ENCODE data around the gene PCOLCE2. TPM values are rescaled to one million over a fixed set of nuclear protein-coding genes. Genes with fewer than 3 reads are reported as not detected.

The PCOLCE2 gene
- total RNA-seq, 4 donors from 2014 or later, result 13.5 to 88.1 (median 44.2) TPM

DNA sequence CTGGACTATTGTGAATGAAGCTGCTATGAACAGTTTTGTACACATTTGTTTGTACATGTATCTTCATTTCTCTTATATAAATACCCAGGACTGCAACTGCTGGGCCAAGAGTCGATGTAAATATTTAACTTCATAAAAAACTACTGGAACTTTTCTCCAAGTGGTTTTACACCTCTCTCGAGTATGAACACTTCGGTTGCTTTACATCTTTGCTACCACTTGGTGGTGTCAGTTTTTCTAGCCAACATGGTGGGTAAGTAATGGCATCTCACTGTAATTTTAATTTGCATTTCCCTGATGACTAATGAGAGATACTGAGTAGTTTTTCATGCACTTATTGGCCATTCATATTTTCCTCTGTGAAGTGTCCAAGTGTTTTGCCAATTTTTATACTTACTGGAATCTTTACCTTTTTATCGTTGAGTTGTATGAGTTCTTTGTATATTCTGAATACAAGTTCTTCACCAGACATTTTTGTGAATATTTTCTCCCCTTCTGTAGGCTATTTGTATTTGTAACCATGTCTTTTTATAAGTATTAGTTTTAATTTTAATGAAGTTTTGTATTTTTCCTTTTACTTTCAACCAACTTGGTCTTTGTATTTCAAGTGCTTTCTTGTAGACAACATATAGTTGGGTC lies 44.4 kb downstream of the PCOLCE2 start:
- TF ChIP-seq POLR2A (IDR thresholded peaks at IDR 0.05), result no peak
- TF ChIP-seq EP300 (IDR thresholded peaks at IDR 0.05), result no peak
- TF ChIP-seq CTCF (IDR thresholded peaks at IDR 0.05), result peak in 3 of 4 experiments; percentile 14 to 38 (median 33)
- no peak for TF ChIP-seq POLR2AphosphoS5 (IDR thresholded peaks at IDR 0.05)
- no peak for ATAC-seq
- H3K4me1 ChIP-seq, result peaks cover 0 to 11% (median 0%) of the 10 kb centered on the region in 3 donors
- H3K27me3 ChIP-seq, result no peaks in the 10 kb centered on the region
- no peaks in the 10 kb centered on the region for H3K9me3 ChIP-seq
- no peaks in the 10 kb centered on the region for H3K36me3 ChIP-seq
- 50 to 72% methylated on average over 1 to 4 of the region's 4 CpGs for WGBS, 2 donors (ENCODE audit: low coverage in 1 of 2)
- H3K27ac ChIP-seq, result no peak overlapping the region
- H3K4me3 ChIP-seq, result no peak overlapping the region

- TF ChIP-seq POLR2AphosphoS5 (IDR thresholded peaks at IDR 0.05) (no peak), CTCF (IDR thresholded peaks at IDR 0.05) (no peak)
- H3K9me3 ChIP-seq, result no peaks in the 10 kb centered on the region
- H3K36me3 ChIP-seq, result no peaks in the 10 kb centered on the region
- ATAC-seq, result no peak
- H3K27me3 ChIP-seq, result no peaks in the 10 kb centered on the region
- no peak overlapping the region for H3K27ac ChIP-seq
- H3K4me1 ChIP-seq, result no peaks in the 10 kb centered on the region
- H3K4me3 ChIP-seq, result no peak overlapping the region
- 91 to 95% methylated on average over 2 of the region's 2 CpGs for WGBS, 2 donors (ENCODE audit: low coverage in 1 of 2)
These were observed 49.1 kb downstream of the PCOLCE2 start for GRCh38 chr3:142839831-142840230.

DNA sequence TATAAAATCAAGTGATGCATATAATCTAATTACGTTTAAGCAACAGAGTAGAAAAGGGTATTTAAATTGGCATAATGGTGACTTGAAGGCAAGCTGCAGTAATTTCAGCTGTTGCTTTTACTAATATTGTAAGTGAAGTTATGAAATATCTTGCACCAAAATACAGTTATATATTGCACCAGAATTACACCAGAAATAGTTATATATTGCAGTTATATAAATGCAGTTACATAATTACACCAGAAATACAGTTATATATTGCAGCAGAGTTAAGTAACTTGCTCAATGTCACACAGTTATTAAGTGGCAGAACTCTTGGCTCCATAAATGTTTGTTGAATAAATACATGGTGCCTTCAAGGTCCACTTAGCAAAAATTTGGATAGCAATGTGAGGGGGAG lies 51.4 kb downstream of the PCOLCE2 start:
- ATAC-seq, result no peak
- no peaks in the 10 kb centered on the region for H3K9me3 ChIP-seq
- no peak overlapping the region for H3K27ac ChIP-seq
- no peak overlapping the region for H3K4me3 ChIP-seq
- no peaks in the 10 kb centered on the region for H3K4me1 ChIP-seq
- H3K36me3 ChIP-seq, result no peaks in the 10 kb centered on the region
- 85 to 88% methylated on average over 1 of the region's 1 CpG for WGBS, 2 donors (ENCODE audit: low coverage in 1 of 2)
- H3K27me3 ChIP-seq, result no peaks in the 10 kb centered on the region
- TF ChIP-seq EP300 (IDR thresholded peaks at IDR 0.05) (no peak), CTCF (IDR thresholded peaks at IDR 0.05) (no peak), POLR2A (IDR thresholded peaks at IDR 0.05) (no peak), POLR2AphosphoS5 (IDR thresholded peaks at IDR 0.05) (no peak)

DNA sequence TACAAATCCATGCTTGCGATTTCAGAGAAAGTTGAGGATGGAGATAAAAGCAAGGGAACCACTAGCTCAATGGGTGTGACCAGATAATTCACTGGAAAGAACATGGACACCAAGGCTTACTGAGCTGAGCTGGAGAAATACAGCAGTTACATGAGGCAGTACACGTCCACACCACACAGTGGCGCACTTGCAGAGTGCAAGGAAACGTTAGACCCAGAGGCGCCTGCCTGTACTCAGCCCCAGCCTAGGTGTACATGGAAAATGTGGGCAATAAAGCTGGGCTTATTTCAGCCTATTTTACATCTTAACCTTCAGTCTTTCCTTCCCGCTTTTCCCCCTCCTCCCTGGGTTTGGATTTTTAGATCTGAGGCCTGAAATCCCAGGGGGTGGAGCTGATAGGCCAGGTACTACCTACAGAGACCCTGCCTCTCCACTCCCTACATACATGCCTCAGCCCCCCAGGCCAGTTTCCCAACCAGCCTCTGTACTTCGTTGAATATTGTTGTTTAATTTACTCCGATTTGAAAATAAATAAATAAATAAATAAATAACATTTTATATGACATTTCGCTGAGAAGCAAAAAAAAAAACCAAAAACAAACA lies 60.1 kb downstream of the PCOLCE2 start:
- Histone ChIP-seq H3K9me3 (no peaks in the 10 kb centered on the region), H3K4me3 (no peak overlapping the region), H3K27me3 (no peaks in the 10 kb centered on the region), H3K36me3 (no peaks in the 10 kb centered on the region), H3K4me1 (no peaks in the 10 kb centered on the region), H3K27ac (no peak overlapping the region)
- TF ChIP-seq EP300 (IDR thresholded peaks at IDR 0.05) (no peak), POLR2A (IDR thresholded peaks at IDR 0.05) (no peak), POLR2AphosphoS5 (IDR thresholded peaks at IDR 0.05) (no peak), CTCF (IDR thresholded peaks at IDR 0.05) (peak; percentile 62 to 88 (median 82))
- peak; percentile 83 for ATAC-seq
- WGBS, 2 donors (ENCODE audit: low coverage in 1 of 2), result 29 to 30% methylated on average over 7 to 9 of the region's 9 CpGs

DNA sequence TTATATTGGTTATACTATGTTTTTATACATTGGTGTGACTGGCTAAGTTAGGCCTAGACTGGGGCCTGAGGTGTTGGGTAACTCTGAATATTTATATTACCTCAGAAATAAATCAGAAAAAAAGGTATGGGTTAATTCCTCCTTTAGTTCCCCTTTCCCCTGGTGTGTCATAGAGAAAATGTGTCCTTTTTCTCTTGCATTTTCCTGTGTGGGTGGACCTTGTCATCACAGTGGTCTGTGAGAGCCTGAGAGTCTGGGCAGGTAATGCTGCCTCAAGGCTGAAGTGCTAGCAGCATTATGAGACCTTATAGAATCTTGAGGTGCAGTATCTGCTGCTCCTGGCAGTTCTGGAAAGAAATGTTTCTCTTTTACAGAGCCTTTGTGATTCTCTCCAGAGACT lies 69.7 kb downstream of the PCOLCE2 start:
- Histone ChIP-seq H3K27me3 (no peaks in the 10 kb centered on the region), H3K9me3 (no peaks in the 10 kb centered on the region), H3K36me3 (no peaks in the 10 kb centered on the region), H3K4me3 (no peak overlapping the region), H3K27ac (no peak overlapping the region), H3K4me1 (no peaks in the 10 kb centered on the region)
- no peak for ATAC-seq
- TF ChIP-seq EP300 (IDR thresholded peaks at IDR 0.05) (no peak), POLR2AphosphoS5 (IDR thresholded peaks at IDR 0.05) (no peak), CTCF (IDR thresholded peaks at IDR 0.05) (no peak), POLR2A (IDR thresholded peaks at IDR 0.05) (no peak)

All from gastroesophageal sphincter (tissue), 4 donors.